ENCODE measurements around the gene EBF4. TPM values are rescaled to one million over a fixed set of nuclear protein-coding genes. Genes with fewer than 3 reads are reported as not detected.

Gene EBF4
- total RNA-seq, 1 donor from 2014 or later, result 24.6 TPM

DNA sequence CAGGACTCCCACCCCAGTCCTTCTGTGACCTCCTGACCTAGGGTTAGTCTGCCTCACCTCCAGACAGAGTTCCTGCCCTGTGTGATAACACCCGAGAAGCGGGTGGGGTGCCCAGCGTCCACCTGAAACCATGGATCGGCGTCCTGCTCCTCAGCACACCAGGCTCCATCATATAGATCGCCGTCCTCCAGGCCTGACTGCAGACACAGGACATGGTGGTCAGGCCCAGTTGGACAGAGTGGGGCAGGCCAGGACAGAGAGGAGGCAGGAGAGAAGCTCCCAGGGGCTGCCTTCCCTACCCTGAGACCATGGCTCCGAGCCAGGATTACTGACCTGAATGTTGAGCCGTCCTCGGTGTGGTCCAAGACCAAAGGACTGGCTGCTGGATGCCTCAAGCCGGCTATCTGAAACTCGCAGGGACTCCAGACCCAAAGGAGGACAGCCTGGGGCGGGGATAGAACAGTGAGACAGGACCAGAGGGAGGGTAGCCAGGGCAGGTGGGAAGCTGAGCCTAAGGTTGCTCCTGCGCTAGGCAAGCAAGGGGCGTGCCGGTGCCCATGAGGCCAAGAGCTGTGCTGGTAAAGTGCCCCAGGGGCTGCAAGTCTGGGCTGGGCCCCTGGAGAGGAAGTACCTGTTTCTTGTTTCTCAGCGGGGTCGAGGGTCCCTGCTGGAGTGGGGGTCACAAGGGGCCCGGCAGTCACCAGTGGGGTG is 105.7 kb downstream of the EBF4 start:
- Mint-ChIP-seq H3K36me3 (ENCODE audit: low read depth) (peaks cover 12% of the 10 kb centered on the region), H3K9me3 (no peaks in the 10 kb centered on the region), H3K27ac (ENCODE audit: unreplicated experiment) (no peak overlapping the region), H3K27me3 (ENCODE audit: low read depth) (peaks cover 5% of the 10 kb centered on the region), H3K4me1 (peaks cover 30% of the 10 kb centered on the region), H3K4me3 (peak overlapping the region; percentile 94)
- no peak for DNase-seq (ENCODE audit: low read depth, low spot score)
- TF ChIP-seq CTCF (conservative IDR thresholded peaks at IDR 0.05), result no peak

DNA sequence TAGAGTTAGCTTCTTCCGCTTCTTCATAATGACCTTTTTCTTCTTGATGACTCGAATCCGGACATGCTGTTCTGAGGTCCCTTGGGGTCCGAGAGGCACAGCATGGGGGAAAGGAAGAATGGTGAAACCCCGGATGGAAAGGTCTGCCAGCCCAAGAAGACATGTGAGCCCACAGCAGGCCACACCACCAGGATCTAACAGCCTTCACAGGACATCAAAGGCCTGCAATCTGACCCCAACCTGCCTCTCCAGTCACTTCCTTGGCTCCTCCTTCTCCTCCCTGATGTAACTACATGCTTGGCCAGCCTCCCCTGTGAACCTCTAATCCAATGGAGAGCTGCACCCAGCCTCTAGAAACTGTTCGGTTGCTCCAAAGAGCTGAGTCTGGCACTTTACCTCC is 106.2 kb downstream of the EBF4 start:
- no peaks in the 10 kb centered on the region for H3K9me3 Mint-ChIP-seq
- H3K36me3 Mint-ChIP-seq (ENCODE audit: low read depth), result peaks cover 8% of the 10 kb centered on the region
- no peak for TF ChIP-seq CTCF (conservative IDR thresholded peaks at IDR 0.05)
- H3K4me1 Mint-ChIP-seq, result peaks cover 30% of the 10 kb centered on the region
- H3K27me3 Mint-ChIP-seq (ENCODE audit: low read depth), result peaks cover 3% of the 10 kb centered on the region
- H3K4me3 Mint-ChIP-seq, result peak overlapping the region; percentile 94
- H3K27ac Mint-ChIP-seq (ENCODE audit: unreplicated experiment), result peak overlapping the region; percentile 99
- DNase-seq (ENCODE audit: low read depth, low spot score), result no peak

GRCh38 chr20:2799271-2799670 is 106.7 kb downstream of the EBF4 start:
- Mint-ChIP-seq H3K36me3 (ENCODE audit: low read depth) (peaks cover 8% of the 10 kb centered on the region), H3K4me3 (peak overlapping the region; percentile 94), H3K4me1 (peaks cover 30% of the 10 kb centered on the region), H3K27ac (ENCODE audit: unreplicated experiment) (peak overlapping the region; percentile 99), H3K9me3 (no peaks in the 10 kb centered on the region), H3K27me3 (ENCODE audit: low read depth) (peaks cover 4% of the 10 kb centered on the region)
- no peak for DNase-seq (ENCODE audit: low read depth, low spot score)
- no peak for TF ChIP-seq CTCF (conservative IDR thresholded peaks at IDR 0.05)

DNA sequence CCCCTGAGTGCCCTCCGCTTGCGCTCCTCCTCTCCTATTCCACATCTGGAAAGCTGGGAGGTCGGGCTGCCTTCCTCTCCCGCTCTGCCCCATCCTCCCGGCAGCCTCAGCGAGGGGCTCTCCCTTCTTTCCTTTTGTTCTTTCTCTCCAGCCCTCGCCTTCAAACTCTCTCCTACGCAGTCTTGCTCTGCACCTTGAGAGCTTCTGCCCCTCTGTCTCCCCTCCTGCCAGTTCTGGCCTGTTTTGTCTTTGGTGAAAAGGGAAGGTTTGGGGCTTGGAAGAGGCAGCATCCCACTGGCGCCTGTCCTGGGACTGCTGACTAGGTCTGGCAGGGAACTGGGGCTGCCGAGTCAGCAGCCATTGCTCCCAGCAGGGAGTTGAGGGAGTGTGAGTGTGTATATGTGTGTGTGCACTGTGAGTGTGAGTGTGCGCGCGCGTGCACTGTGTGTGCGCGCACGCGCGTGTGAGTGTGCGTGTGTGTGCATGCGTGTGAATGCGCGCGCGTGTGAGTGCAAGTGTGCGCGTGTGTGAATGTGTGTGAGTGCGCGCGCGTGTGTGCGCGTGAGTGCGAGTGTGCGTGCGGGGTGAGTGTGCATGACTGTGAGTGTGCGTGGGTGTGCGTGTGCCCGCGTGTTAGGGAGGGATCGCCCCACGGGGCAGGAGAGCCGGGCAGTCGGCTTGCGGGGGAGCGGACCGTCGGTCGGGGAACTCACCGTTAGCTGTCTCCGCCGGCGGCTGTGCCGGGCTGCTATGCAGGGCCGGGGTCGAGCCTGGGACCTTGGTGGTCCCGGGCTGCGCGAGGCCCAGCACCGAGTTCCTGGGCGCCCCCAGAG is 107.3 kb downstream of the EBF4 start:
- peaks cover 30% of the 10 kb centered on the region for H3K4me1 Mint-ChIP-seq
- peak overlapping the region; percentile 94 for H3K4me3 Mint-ChIP-seq
- DNase-seq (ENCODE audit: low read depth, low spot score), result peak; percentile 25
- H3K27ac Mint-ChIP-seq (ENCODE audit: unreplicated experiment), result peak overlapping the region; percentile 99
- H3K27me3 Mint-ChIP-seq (ENCODE audit: low read depth), result peaks cover 7% of the 10 kb centered on the region
- H3K9me3 Mint-ChIP-seq, result no peaks in the 10 kb centered on the region
- H3K36me3 Mint-ChIP-seq (ENCODE audit: low read depth), result peaks cover 5% of the 10 kb centered on the region
- no peak for TF ChIP-seq CTCF (conservative IDR thresholded peaks at IDR 0.05)

DNA sequence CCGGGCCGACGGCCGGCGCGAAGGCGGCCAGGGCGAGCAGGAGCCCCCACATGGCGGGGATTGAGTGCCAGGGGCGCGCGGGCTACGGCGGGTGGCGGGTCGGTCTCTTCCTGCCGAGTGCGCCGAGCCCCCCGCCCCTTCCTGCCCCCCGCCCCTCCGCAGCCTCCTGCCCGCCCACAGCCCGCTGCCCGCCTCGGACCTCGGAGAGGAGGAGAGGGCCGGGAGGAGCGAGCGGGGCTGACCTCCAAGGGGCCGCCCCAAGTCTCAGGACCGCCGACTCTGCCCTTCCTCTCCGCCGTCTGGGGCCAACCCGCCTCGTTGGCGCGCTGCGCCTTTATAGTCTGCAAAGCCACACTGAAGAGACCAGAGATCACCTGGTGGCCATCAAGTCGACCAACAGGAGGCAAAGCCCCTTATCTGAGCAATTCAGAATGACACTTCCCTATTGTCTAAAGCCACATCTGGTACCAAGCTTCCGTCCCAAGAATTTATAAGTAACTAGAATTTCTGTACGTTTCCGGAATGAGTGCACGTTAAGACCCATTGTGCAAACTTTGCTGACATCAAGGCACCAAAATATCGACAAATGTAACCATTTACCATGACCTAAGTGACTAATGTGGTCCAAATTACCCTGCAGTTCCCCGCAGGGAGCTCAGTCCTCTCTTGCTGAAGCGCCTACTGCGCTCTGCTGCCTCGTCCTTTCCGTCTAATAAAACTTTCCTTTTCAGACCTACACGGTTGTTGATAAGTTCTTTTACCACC is 108.1 kb downstream of the EBF4 start, which contains the start of gene CPXM1:
CPXM1 (minus strand) TSS at position 107 of the 765 bp plus-strand sequence; CDS start at position 52, 55 bp downstream.
- H3K4me3 Mint-ChIP-seq, result peak within 1 kb of the TSS; percentile 96
- peaks cover 30% of the 10 kb centered on the region for H3K4me1 Mint-ChIP-seq
- TF ChIP-seq CTCF (conservative IDR thresholded peaks at IDR 0.05), result peak; percentile 45
- DNase-seq (ENCODE audit: low read depth, low spot score), result peak; percentile 71
- H3K27ac Mint-ChIP-seq (ENCODE audit: unreplicated experiment), result peak within 1 kb of the TSS; percentile 99
- H3K27me3 Mint-ChIP-seq (ENCODE audit: low read depth), result peaks cover 7% of the 10 kb centered on the region
- H3K9me3 Mint-ChIP-seq, result no peaks in the 10 kb centered on the region
- peaks cover 5% of the 10 kb centered on the region for H3K36me3 Mint-ChIP-seq (ENCODE audit: low read depth)
